ENCODE data around the gene TCFL5. TPM values are rescaled to one million over a fixed set of nuclear protein-coding genes. Genes with fewer than 3 reads are reported as not detected.
A peak's percentile ranks its signal among the peaks of the same experiment; 100 is the strongest.

Gene TCFL5
- total and polyA plus RNA-seq, 2 donors from 2014 or later, result 6.1 to 11.5 TPM

GRCh38 chr20:62822239-62822787 lies 39.3 kb downstream of the TCFL5 start:
- H3K4me3 ChIP-seq (ENCODE audit: low read length in 3 of 3), result no peak overlapping the region
- intact Hi-C loops (cut with DNase I), result no loop called here
- no peak overlapping the region for H3K9ac ChIP-seq (ENCODE audit: low read length in 3 of 3)
- FAIRE-seq, result no peak
- peaks cover 0 to 12% (median 0%) of the 10 kb centered on the region in 3 donors for H3K4me1 ChIP-seq (ENCODE audit: control insufficient read depth in 2 of 3, insufficient read depth in 2 of 3, low read depth in 1 of 3, low read length in 3 of 3)
- H3K9me3 ChIP-seq (ENCODE audit: control insufficient read depth in 2 of 3, insufficient read depth in 1 of 3, low read length in 3 of 3), result no peaks in the 10 kb centered on the region
- no peak overlapping the region for H3K27ac ChIP-seq (ENCODE audit: low read depth in 2 of 2, low read length in 2 of 2)
- TF ChIP-seq, protein P1, sequence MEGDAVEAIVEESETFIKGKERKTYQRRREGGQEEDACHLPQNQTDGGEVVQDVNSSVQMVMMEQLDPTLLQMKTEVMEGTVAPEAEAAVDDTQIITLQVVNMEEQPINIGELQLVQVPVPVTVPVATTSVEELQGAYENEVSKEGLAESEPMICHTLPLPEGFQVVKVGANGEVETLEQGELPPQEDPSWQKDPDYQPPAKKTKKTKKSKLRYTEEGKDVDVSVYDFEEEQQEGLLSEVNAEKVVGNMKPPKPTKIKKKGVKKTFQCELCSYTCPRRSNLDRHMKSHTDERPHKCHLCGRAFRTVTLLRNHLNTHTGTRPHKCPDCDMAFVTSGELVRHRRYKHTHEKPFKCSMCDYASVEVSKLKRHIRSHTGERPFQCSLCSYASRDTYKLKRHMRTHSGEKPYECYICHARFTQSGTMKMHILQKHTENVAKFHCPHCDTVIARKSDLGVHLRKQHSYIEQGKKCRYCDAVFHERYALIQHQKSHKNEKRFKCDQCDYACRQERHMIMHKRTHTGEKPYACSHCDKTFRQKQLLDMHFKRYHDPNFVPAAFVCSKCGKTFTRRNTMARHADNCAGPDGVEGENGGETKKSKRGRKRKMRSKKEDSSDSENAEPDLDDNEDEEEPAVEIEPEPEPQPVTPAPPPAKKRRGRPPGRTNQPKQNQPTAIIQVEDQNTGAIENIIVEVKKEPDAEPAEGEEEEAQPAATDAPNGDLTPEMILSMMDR (IDR thresholded peaks at IDR 0.05; ENCODE audit: borderline replicate concordance, extremely low read depth, insufficient read depth), result no peak
- H3K36me3 ChIP-seq (ENCODE audit: control insufficient read depth in 2 of 3, insufficient read depth in 3 of 3, low read length in 3 of 3), result no peaks in the 10 kb centered on the region
- peak in 1 of 5 donors; percentile 45 for DNase-seq
- H3K27me3 ChIP-seq (ENCODE audit: control insufficient read depth, insufficient read depth, low read length), result no peaks in the 10 kb centered on the region

GRCh38 chr20:62821726-62822210 lies 39.9 kb downstream of the TCFL5 start:
- FAIRE-seq (no peak), DNase-seq (no peak)
- TF ChIP-seq, protein P1 (IDR thresholded peaks at IDR 0.05; ENCODE audit: borderline replicate concordance, extremely low read depth, insufficient read depth), result no peak
- Histone ChIP-seq H3K9me3 (ENCODE audit: control insufficient read depth in 2 of 3, insufficient read depth in 1 of 3, low read length in 3 of 3) (no peaks in the 10 kb centered on the region), H3K27ac (ENCODE audit: low read depth in 2 of 2, low read length in 2 of 2) (no peak overlapping the region), H3K27me3 (ENCODE audit: control insufficient read depth, insufficient read depth, low read length) (no peaks in the 10 kb centered on the region), H3K4me1 (ENCODE audit: control insufficient read depth in 2 of 3, insufficient read depth in 2 of 3, low read depth in 1 of 3, low read length in 3 of 3) (peaks cover 0 to 12% (median 0%) of the 10 kb centered on the region in 3 donors), H3K4me3 (ENCODE audit: low read length in 3 of 3) (no peak overlapping the region), H3K36me3 (ENCODE audit: control insufficient read depth in 2 of 3, insufficient read depth in 3 of 3, low read length in 3 of 3) (no peaks in the 10 kb centered on the region), H3K9ac (ENCODE audit: low read length in 3 of 3) (no peak overlapping the region)
- intact Hi-C loops (cut with DNase I), result no loop called here

- FAIRE-seq, result no peak
- H3K4me3 ChIP-seq (ENCODE audit: low read length in 3 of 3), result no peak overlapping the region
- intact Hi-C loops (cut with DNase I), result no loop called here
- TF ChIP-seq, protein P1 (IDR thresholded peaks at IDR 0.05; ENCODE audit: borderline replicate concordance, extremely low read depth, insufficient read depth), result no peak
- no peaks in the 10 kb centered on the region for H3K27me3 ChIP-seq (ENCODE audit: control insufficient read depth, insufficient read depth, low read length)
- peaks cover 0 to 16% (median 0%) of the 10 kb centered on the region in 3 donors for H3K4me1 ChIP-seq (ENCODE audit: control insufficient read depth in 2 of 3, insufficient read depth in 2 of 3, low read depth in 1 of 3, low read length in 3 of 3)
- no peaks in the 10 kb centered on the region for H3K9me3 ChIP-seq (ENCODE audit: control insufficient read depth in 2 of 3, insufficient read depth in 1 of 3, low read length in 3 of 3)
- H3K36me3 ChIP-seq (ENCODE audit: control insufficient read depth in 2 of 3, insufficient read depth in 3 of 3, low read length in 3 of 3), result no peaks in the 10 kb centered on the region
- no peak overlapping the region for H3K27ac ChIP-seq (ENCODE audit: low read depth in 2 of 2, low read length in 2 of 2)
- no peak overlapping the region for H3K9ac ChIP-seq (ENCODE audit: low read length in 3 of 3)
- no peak for DNase-seq
Observed at GRCh38 chr20:62820962-62821725, 40.5 kb downstream of the TCFL5 start.
